HG02981 (cell line): ENCODE results near the gene SLC25A23.
A peak's percentile ranks its signal among the peaks of the same experiment; 100 is the strongest.

Experiments
- ATAC-seq: cut with Tn5 transposase; IDR thresholded peaks from one replicate; pipeline ENCODE4 v1.9.1; 2021; ENCODE audit warnings: mild to moderate bottlenecking, moderate library complexity; ENCODE audit not compliant: unreplicated experiment

Gene SLC25A23

GRCh38 chr19:6481541-6482342 is 22.1 kb upstream of the SLC25A23 start, which contains the start of gene DENND1C:
Gene DENND1C, minus strand, starts transcription at chr19:6481787. Its CDS starts 92 bp downstream, at chr19:6481695.
- ATAC-seq: no peak

- ATAC-seq: no peak
Observed at GRCh38 chr19:6480848-6481415, 21.3 kb upstream of the SLC25A23 start.

GRCh38 chr19:6479836-6480398 is 20.3 kb upstream of the SLC25A23 start:
- ATAC-seq: no peak

- ATAC-seq: no peak
Observed at GRCh38 chr19:6478815-6479214, 19.2 kb upstream of the SLC25A23 start.

- ATAC-seq: no peak
Observed at GRCh38 chr19:6476896-6477431, 17.4 kb upstream of the SLC25A23 start.

GRCh38 chr19:6476155-6476895 is 16.7 kb upstream of the SLC25A23 start:
- ATAC-seq: no peak

GRCh38 chr19:6475321-6476108 is 15.9 kb upstream of the SLC25A23 start:
- ATAC-seq: no peak

GRCh38 chr19:6473647-6474046 is 14.1 kb upstream of the SLC25A23 start:
- ATAC-seq: no peak

GRCh38 chr19:6472713-6473112 is 13.1 kb upstream of the SLC25A23 start:
- no peak for ATAC-seq

- no peak for ATAC-seq
Observed at GRCh38 chr19:6471076-6471475, 11.5 kb upstream of the SLC25A23 start.

- ATAC-seq: no peak
Observed at GRCh38 chr19:6470173-6470572, 10.6 kb upstream of the SLC25A23 start.

- no peak for ATAC-seq
Observed at GRCh38 chr19:6467384-6467783, 7.8 kb upstream of the SLC25A23 start.

- ATAC-seq: no peak
Observed at GRCh38 chr19:6466526-6467248, 7.1 kb upstream of the SLC25A23 start.

GRCh38 chr19:6465663-6466062 is 6.1 kb upstream of the SLC25A23 start:
- ATAC-seq: no peak

GRCh38 chr19:6465006-6465405 is 5.4 kb upstream of the SLC25A23 start:
- ATAC-seq: no peak

- no peak for ATAC-seq
Observed at GRCh38 chr19:6464070-6464873, 4.7 kb upstream of the SLC25A23 start, which contains the start of gene CRB3. Gene CRB3, plus strand, starts transcription at chr19:6464271. Its CDS starts 431 bp downstream, at chr19:6464702.

- peak; percentile 65 for ATAC-seq
Observed at GRCh38 chr19:6460099-6460884, 700 bp upstream of the SLC25A23 start.

GRCh38 chr19:6458695-6459261 is 814 bp downstream of the SLC25A23 start:
- ATAC-seq: no peak
